B cell (primary cell): ENCODE results near the gene MYT1. TPM values are rescaled to one million over a fixed set of nuclear protein-coding genes. Genes with fewer than 3 reads are reported as not detected.

Experiments
- ATAC-seq: fragments of 200-7000 bp; cut with Tn5 transposase; one replicate; pipeline ENCODE4 v1.10.0; 2021; ENCODE audit warnings: low read depth, mild to moderate bottlenecking, moderate number of reproducible peaks, moderate library complexity
- CTCF ChIA-PET: fragments of 350-600 bp; sonication (Branson Sonifier 250); formaldehyde crosslinking; loops from one replicate; lab custom pipeline; 2021; ENCODE audit warnings: antibody characterized with exemption, inconsistent platforms; lab: Charles Lee
- POLR2A ChIA-PET: fragments of 350-600 bp; sonication (Branson Sonifier 250); formaldehyde crosslinking; loops from one replicate; lab custom pipeline; 2021; ENCODE audit warnings: antibody characterized with exemption; lab: Charles Lee
- DNase-seq: peaks from one replicate; pipeline ENCODE4 v3.0.0; 2013
- H2AFZ ChIP-seq: 2 replicates; pipeline ENCODE4 v1.6.1; 2012; ENCODE audit warnings: mild to moderate bottlenecking, low read depth, low read length; ENCODE audit not compliant: insufficient read depth, poor library complexity, severe bottlenecking
- H3K27ac ChIP-seq, 2 donors: 1 replicate in 1 of 2; 2 replicates in 1 of 2; pipeline ENCODE4 v1.5.1; 2012 to 2013; ENCODE audit warnings: low read length in 2 of 2, mild to moderate bottlenecking in 2 of 2, moderate library complexity in 1 of 2
- H3K27me3 ChIP-seq, 4 experiments: fragments of 200-600 bp in 1 of 4; sonication (generic) in 1 of 4; replicated peaks in 1 of 4; 1 replicate in 2 of 4; 2 replicates in 2 of 4; pipeline versions ENCODE4 v1.6.1 to v1.7.0; 2013 to 2016; ENCODE audit warnings: low read length in 3 of 4, mild to moderate bottlenecking in 2 of 4, mixed read lengths in 1 of 4, moderate library complexity in 1 of 4; ENCODE audit not compliant: insufficient read depth in 4 of 4, control insufficient read depth in 3 of 4; ENCODE audit errors: control extremely low read depth in 1 of 4
- H3K36me3 ChIP-seq, 2 experiments: replicated peaks in 1 of 2; 1 replicate in 1 of 2; 2 replicates in 1 of 2; pipeline versions ENCODE4 v1.6.1 to v1.7.1; 2013; ENCODE audit warnings: low read length in 1 of 2; ENCODE audit not compliant: insufficient read depth in 2 of 2, control insufficient read depth in 1 of 2; ENCODE audit errors: control extremely low read depth in 1 of 2, extremely low read depth in 1 of 2
- H3K4me1 ChIP-seq, 2 donors: fragments of 200-600 bp in 1 of 2; sonication (generic) in 1 of 2; 1 replicate in 1 of 2; 2 replicates in 1 of 2; pipeline versions ENCODE4 v1.5.1 to v1.6.1; 2013 to 2017; ENCODE audit warnings: low read length in 2 of 2; ENCODE audit not compliant: control insufficient read depth in 2 of 2, insufficient read depth in 2 of 2
- H3K4me2 ChIP-seq: replicated peaks from 2 replicates; pipeline ENCODE3; 2012; ENCODE audit warnings: mild to moderate bottlenecking, low read depth, low read length; ENCODE audit not compliant: poor library complexity, severe bottlenecking
- H3K4me3 ChIP-seq, 5 experiments: fragments of 200-600 bp in 1 of 5; sonication (generic) in 1 of 5; 1 replicate in 3 of 5; 2 replicates in 2 of 5; pipeline versions ENCODE4 v1.5.1 to v1.7.0; 2011 to 2016; ENCODE audit warnings: low read length in 4 of 5, mild to moderate bottlenecking in 4 of 5, low read depth in 2 of 5, control low read depth in 1 of 5, moderate library complexity in 1 of 5; ENCODE audit not compliant: insufficient read depth in 1 of 5; ENCODE audit errors: control extremely low read depth in 1 of 5, extremely low read depth in 1 of 5
- H3K79me2 ChIP-seq: fragments of 200-600 bp; sonication (generic); one replicate; pipeline ENCODE4 v1.6.0; 2016; ENCODE audit warnings: low read length; ENCODE audit not compliant: control insufficient read depth, insufficient read depth
- H3K9ac ChIP-seq: fragments of 200-600 bp; sonication (generic); 2 replicates; pipeline ENCODE4 v1.6.1; 2017; ENCODE audit warnings: mild to moderate bottlenecking, low read length, moderate library complexity
- H3K9me3 ChIP-seq, 3 donors: one replicate each; pipeline versions ENCODE4 v1.6.1 to v1.7.1; 2013; ENCODE audit warnings: low read length in 2 of 3; ENCODE audit not compliant: control insufficient read depth in 2 of 3, insufficient read depth in 1 of 3; ENCODE audit errors: control extremely low read depth in 1 of 3
- H4K20me1 ChIP-seq: 2 replicates; pipeline ENCODE4 v1.6.0; 2012; ENCODE audit warnings: mild to moderate bottlenecking, low read length; ENCODE audit not compliant: insufficient read depth, control insufficient read depth, poor library complexity, severe bottlenecking
- H3K27ac Mint-ChIP-seq: one replicate; pipeline ENCODE4 v1.8.0; 2021; ENCODE audit warnings: mixed read lengths
- H3K27me3 Mint-ChIP-seq: one replicate; pipeline ENCODE4 v1.8.0; 2021; ENCODE audit warnings: mixed read lengths
- H3K4me1 Mint-ChIP-seq: one replicate; pipeline ENCODE4 v1.8.0; 2021; ENCODE audit warnings: mixed read lengths
- H3K4me3 Mint-ChIP-seq: one replicate; pipeline ENCODE4 v1.8.0; 2021; ENCODE audit warnings: mixed read lengths
- H3K9me3 Mint-ChIP-seq: one replicate; pipeline ENCODE4 v1.8.0; 2022; ENCODE audit warnings: mixed read lengths; ENCODE audit not compliant: insufficient read depth
- EZH2 ChIP-seq: IDR thresholded peaks from 2 replicates; pipeline ENCODE4 v1.6.1; 2012; ENCODE audit warnings: borderline replicate concordance, low read depth, mild to moderate bottlenecking, moderate library complexity, low read length; ENCODE audit not compliant: insufficient read depth, poor library complexity, severe bottlenecking
- WGBS: methylation state at CpG from one replicate; pipeline ENCODE4 v1.1.5; 2013; ENCODE audit warnings: missing lambda C conversion rate; ENCODE audit not compliant: insufficient coverage; 5-methylcytosine and 5-hydroxymethylcytosine counted together
- intact Hi-C: fragments of 100-400 bp; cut with micrococcal nuclease; formaldehyde crosslinking; loops from one replicate; pipeline ENCODE4 v1.10.0; 2022
- polyA plus RNA-seq: library from polyadenylated mRNA; depleted of rRNA; stranded (reverse); fragments of >200 nt; gene quantifications from 2 replicates; pipeline ENCODE4 v1.2.3, GENCODE V29; 2012
- total RNA-seq, 2 donors: library from RNA; stranded (reverse); fragments of 120-200 nt in 1 of 2; gene quantifications; 1 replicate in 1 of 2; 2 replicates in 1 of 2; pipeline versions ENCODE4 v1.2.3 to v1.2.4, GENCODE V29; 2013 to 2022
- TF ChIP-seq, protein P1 (sequence below): fragments of 200-600 bp; IDR thresholded peaks from one replicate; pipeline ENCODE4 v1.8.0; 2022; ENCODE audit warnings: antibody characterized with exemption, mild to moderate bottlenecking

Gene MYT1
- total and polyA plus RNA-seq, 2 donors (not counting 1 experiment from before 2014, with no cell fraction given) = 0.49 to 42.2 TPM

GRCh38 chr20:64228086-64228653, 63.9 kb downstream of the MYT1 start:
- no peaks in the 10 kb centered on the region for H3K4me1 Mint-ChIP-seq
- Histone ChIP-seq H3K9ac (no peak overlapping the region), H3K4me1 (no peaks in the 10 kb centered on the region), H2AFZ (no peak overlapping the region), H3K36me3 (no peaks in the 10 kb centered on the region), H4K20me1 (no peaks in the 10 kb centered on the region), H3K4me3 (no peak overlapping the region), H3K27me3 (no peaks in the 10 kb centered on the region), H3K9me3 (no peaks in the 10 kb centered on the region), H3K4me2 (no peak overlapping the region), H3K27ac (no peak overlapping the region), H3K79me2 (no peaks in the 10 kb centered on the region)
- no peaks in the 10 kb centered on the region for H3K9me3 Mint-ChIP-seq
- H3K4me3 Mint-ChIP-seq = no peak overlapping the region
- ATAC-seq = no peak
- WGBS = 88% methylated on average over 7 of the region's 8 CpGs
- H3K27ac Mint-ChIP-seq = no peak overlapping the region
- H3K27me3 Mint-ChIP-seq = peaks cover 8% of the 10 kb centered on the region
- POLR2A ChIA-PET = no interaction called here
- CTCF ChIA-PET = no interaction called here
- DNase-seq = no peak
- TF ChIP-seq, protein P1, sequence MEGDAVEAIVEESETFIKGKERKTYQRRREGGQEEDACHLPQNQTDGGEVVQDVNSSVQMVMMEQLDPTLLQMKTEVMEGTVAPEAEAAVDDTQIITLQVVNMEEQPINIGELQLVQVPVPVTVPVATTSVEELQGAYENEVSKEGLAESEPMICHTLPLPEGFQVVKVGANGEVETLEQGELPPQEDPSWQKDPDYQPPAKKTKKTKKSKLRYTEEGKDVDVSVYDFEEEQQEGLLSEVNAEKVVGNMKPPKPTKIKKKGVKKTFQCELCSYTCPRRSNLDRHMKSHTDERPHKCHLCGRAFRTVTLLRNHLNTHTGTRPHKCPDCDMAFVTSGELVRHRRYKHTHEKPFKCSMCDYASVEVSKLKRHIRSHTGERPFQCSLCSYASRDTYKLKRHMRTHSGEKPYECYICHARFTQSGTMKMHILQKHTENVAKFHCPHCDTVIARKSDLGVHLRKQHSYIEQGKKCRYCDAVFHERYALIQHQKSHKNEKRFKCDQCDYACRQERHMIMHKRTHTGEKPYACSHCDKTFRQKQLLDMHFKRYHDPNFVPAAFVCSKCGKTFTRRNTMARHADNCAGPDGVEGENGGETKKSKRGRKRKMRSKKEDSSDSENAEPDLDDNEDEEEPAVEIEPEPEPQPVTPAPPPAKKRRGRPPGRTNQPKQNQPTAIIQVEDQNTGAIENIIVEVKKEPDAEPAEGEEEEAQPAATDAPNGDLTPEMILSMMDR = no peak
- no peak for TF ChIP-seq EZH2
- intact Hi-C loops = no loop called here

DNA sequence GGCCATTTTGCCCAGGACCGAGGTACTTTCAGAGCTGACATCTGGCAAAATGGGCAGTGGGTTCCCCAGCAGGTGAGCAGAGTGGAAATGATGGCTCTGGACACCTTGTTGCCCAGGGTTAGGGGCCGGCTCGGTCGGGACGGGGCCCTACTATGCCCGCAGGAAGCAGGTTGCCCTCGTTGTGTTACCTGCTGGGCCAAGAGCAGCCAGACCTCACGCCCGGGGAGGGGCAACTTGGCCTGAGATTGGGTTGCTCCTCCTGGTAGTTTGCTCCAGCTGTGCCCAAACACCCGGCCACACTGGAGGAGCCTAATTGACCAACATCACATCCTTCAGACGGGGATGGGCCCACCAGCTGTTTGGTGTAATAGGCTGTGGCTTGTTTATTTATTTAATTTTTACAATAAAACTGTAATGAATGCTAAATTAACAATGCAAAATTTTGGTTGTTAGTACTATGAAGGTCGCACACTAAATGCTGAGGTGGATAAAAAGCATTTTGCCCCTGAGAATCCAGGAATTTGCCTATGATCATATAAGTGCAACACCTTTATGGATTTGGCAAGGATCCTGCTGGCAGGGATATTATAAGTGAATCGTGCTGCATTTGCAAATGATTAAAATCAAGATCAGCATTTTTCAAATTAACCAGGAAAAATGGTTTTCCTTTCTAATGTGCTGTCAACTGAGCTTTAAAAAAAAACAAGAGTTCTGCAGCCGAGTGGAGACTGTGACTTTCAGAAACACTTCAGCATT, 64.7 kb downstream of the MYT1 start:
- H3K9me3 ChIP-seq = no peaks in the 10 kb centered on the region
- no peaks in the 10 kb centered on the region for H3K27me3 ChIP-seq
- no peak for ATAC-seq
- H3K36me3 ChIP-seq = no peaks in the 10 kb centered on the region
- H4K20me1 ChIP-seq = no peaks in the 10 kb centered on the region
- peaks cover 4% of the 10 kb centered on the region for H3K4me1 Mint-ChIP-seq
- DNase-seq = no peak
- ChIA-PET CTCF (no interaction called here), POLR2A (no interaction called here)
- no peaks in the 10 kb centered on the region for H3K79me2 ChIP-seq
- TF ChIP-seq EZH2 = no peak
- TF ChIP-seq, protein P1 = no peak
- no peak overlapping the region for H3K4me3 Mint-ChIP-seq
- H3K27me3 Mint-ChIP-seq = peaks cover 4% of the 10 kb centered on the region
- no peak overlapping the region for H3K27ac Mint-ChIP-seq
- H2AFZ ChIP-seq = no peak overlapping the region
- H3K4me1 ChIP-seq = no peaks in the 10 kb centered on the region
- H3K9me3 Mint-ChIP-seq = no peaks in the 10 kb centered on the region
- H3K4me3 ChIP-seq = no peak overlapping the region
- H3K9ac ChIP-seq = no peak overlapping the region
- WGBS = 87% methylated on average over 10 of the region's 14 CpGs
- no peak overlapping the region for H3K4me2 ChIP-seq
- H3K27ac ChIP-seq = no peak overlapping the region
- intact Hi-C loops = no loop called here
